Smooth muscle cell (in vitro differentiated cells): ENCODE data around the gene ZNF423. TPM values are rescaled to one million over a fixed set of nuclear protein-coding genes. Genes with fewer than 3 reads are reported as not detected.

Source experiments
- DNase-seq: peaks from one replicate; lab custom pipeline; 2025; ENCODE audit not compliant: unreplicated experiment; lab: John Stamatoyannopoulos, UW
- H2AFZ ChIP-seq: fragments of 200-600 bp; sonication (generic); 2 replicates; pipeline ENCODE4 v1.6.0; 2016; ENCODE audit warnings: antibody characterized with exemption, low read depth, mild to moderate bottlenecking
- H3F3A ChIP-seq: fragments of 200-600 bp; sonication (generic); 2 replicates; pipeline ENCODE4 v1.6.0; 2017; ENCODE audit warnings: antibody characterized with exemption, low read depth
- H3K27ac ChIP-seq: fragments of 200-600 bp; sonication (generic); 2 replicates; pipeline ENCODE4 v1.5.1; 2016; ENCODE audit warnings: low read depth, mild to moderate bottlenecking
- H3K27me3 ChIP-seq: fragments of 200-600 bp; sonication (generic); 2 replicates; pipeline ENCODE4 v1.6.1; 2016; ENCODE audit warnings: low read depth, mild to moderate bottlenecking
- H3K36me3 ChIP-seq: fragments of 200-600 bp; sonication (generic); 2 replicates; pipeline ENCODE4 v1.5.1; 2016; ENCODE audit warnings: low read depth
- H3K4me1 ChIP-seq: fragments of 200-600 bp; sonication (generic); 2 replicates; pipeline ENCODE4 v1.5.1; 2016; ENCODE audit warnings: low read depth
- H3K4me2 ChIP-seq: fragments of 200-600 bp; sonication (generic); 2 replicates; pipeline ENCODE4 v1.6.0; 2016; ENCODE audit warnings: mild to moderate bottlenecking
- H3K4me3 ChIP-seq: fragments of 200-600 bp; sonication (generic); 2 replicates; pipeline ENCODE4 v1.5.1; 2016; ENCODE audit warnings: mild to moderate bottlenecking
- H3K79me2 ChIP-seq: fragments of 200-600 bp; sonication (generic); 2 replicates; pipeline ENCODE4 v1.6.0; 2016; ENCODE audit warnings: low read depth, mild to moderate bottlenecking
- H3K9ac ChIP-seq: fragments of 200-600 bp; sonication (generic); 2 replicates; pipeline ENCODE4 v1.6.0; 2016; ENCODE audit warnings: low read depth
- H3K9me3 ChIP-seq: fragments of 200-600 bp; sonication (generic); replicated peaks from 2 replicates; pipeline ENCODE4 v1.5.1; 2016; ENCODE audit warnings: low read depth
- H4K20me1 ChIP-seq: fragments of 200-600 bp; sonication (generic); 2 replicates; pipeline ENCODE4 v1.6.0; 2016; ENCODE audit warnings: low read depth
- WGBS: methylation state at CpG from one replicate; pipeline ENCODE4 v1.1.7; 2016; ENCODE audit warnings: low lambda C conversion rate; 5-methylcytosine and 5-hydroxymethylcytosine counted together
- polyA plus RNA-seq: library from polyadenylated mRNA; unstranded; fragments of >200 nt; fragmentation: Nextera tagmentation; extraction: Ambion mirVana; gene quantifications from 2 replicates; pipeline ENCODE4 v1.2.1, GENCODE V29; 2016
- total RNA-seq: library from RNA; depleted of rRNA; stranded (reverse); fragments of >200 nt; gene quantifications from 2 replicates; pipeline ENCODE4 v1.2.3, GENCODE V29; 2014
- TF ChIP-seq, protein P1 (sequence below): fragments of 200-600 bp; sonication (generic); IDR thresholded peaks from 2 replicates; pipeline ENCODE4 v1.5.1; 2017; ENCODE audit warnings: borderline replicate concordance, mild to moderate bottlenecking, antibody characterized with exemption; ENCODE audit not compliant: insufficient read depth, poor library complexity, severe bottlenecking

Gene ZNF423
- total and polyA plus RNA-seq, 2 experiments from 2014 or later: 6.9 to 7.0 TPM

DNA sequence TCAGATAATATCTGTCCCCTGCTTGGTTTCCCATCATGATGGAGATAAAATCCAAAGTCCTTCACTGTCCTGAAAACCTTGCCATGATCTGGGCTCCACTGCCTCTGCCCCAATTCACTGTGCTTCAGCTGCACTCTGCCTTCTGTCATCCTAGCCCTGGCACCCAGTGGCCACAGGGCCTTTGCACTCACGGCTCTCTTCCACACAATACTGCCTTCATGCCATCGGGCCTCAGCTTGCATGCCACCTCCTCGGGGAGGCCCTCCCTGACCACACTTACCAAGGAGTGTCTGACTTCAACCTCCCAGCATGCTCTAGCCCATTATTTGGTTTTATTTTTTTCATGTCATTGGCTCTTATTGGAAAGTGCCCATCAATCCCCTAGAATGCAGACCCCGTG is 336.2 kb downstream of the ZNF423 start:
- no peaks in the 10 kb centered on the region for H4K20me1 ChIP-seq
- no peaks in the 10 kb centered on the region for H3K79me2 ChIP-seq
- no peak overlapping the region for H3K4me3 ChIP-seq
- TF ChIP-seq, protein P1, sequence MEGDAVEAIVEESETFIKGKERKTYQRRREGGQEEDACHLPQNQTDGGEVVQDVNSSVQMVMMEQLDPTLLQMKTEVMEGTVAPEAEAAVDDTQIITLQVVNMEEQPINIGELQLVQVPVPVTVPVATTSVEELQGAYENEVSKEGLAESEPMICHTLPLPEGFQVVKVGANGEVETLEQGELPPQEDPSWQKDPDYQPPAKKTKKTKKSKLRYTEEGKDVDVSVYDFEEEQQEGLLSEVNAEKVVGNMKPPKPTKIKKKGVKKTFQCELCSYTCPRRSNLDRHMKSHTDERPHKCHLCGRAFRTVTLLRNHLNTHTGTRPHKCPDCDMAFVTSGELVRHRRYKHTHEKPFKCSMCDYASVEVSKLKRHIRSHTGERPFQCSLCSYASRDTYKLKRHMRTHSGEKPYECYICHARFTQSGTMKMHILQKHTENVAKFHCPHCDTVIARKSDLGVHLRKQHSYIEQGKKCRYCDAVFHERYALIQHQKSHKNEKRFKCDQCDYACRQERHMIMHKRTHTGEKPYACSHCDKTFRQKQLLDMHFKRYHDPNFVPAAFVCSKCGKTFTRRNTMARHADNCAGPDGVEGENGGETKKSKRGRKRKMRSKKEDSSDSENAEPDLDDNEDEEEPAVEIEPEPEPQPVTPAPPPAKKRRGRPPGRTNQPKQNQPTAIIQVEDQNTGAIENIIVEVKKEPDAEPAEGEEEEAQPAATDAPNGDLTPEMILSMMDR: no peak
- no peak overlapping the region for H3K9ac ChIP-seq
- H3K27ac ChIP-seq: no peak overlapping the region
- no peak overlapping the region for H2AFZ ChIP-seq
- no peaks in the 10 kb centered on the region for H3F3A ChIP-seq
- no peak overlapping the region for H3K4me2 ChIP-seq
- H3K36me3 ChIP-seq: no peaks in the 10 kb centered on the region
- no peak for DNase-seq
- no peaks in the 10 kb centered on the region for H3K27me3 ChIP-seq
- WGBS: 92% methylated on average over 4 of the region's 4 CpGs
- H3K9me3 ChIP-seq: no peaks in the 10 kb centered on the region
- H3K4me1 ChIP-seq: no peaks in the 10 kb centered on the region

DNA sequence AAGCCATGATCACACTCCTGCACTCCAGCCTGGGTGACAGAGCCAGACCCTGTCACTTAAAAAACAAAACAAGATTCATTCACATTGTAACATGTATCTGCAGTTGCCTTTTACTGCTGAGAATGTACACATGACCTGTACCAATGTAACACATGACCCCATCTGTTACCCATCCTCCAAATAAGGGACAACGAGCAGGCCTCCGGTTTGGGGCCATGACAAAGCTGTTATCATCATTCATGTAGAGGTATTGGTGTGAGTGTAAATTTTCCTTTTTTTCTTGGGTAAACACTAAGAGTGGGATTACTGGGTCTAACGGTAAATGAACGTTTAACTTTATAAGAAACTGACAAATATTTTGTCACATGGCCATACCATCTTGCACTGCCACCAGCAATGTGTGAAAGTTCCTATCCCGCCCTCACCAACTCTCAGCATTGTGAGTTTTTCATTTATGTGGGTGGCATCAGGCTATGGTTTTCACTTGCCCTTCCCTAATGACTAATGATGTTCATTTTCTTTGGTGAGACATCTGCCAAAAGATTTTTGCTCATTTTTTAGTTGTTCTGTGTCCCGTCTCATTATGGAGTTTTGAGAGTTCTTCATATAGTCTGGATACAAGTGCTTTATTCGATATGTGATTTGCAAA is 336.8 kb downstream of the ZNF423 start:
- Histone ChIP-seq H3K4me2 (no peak overlapping the region), H3K36me3 (no peaks in the 10 kb centered on the region), H4K20me1 (no peaks in the 10 kb centered on the region), H3K4me3 (no peak overlapping the region), H3K27ac (no peak overlapping the region), H3K9ac (no peak overlapping the region), H3K9me3 (no peaks in the 10 kb centered on the region), H2AFZ (no peak overlapping the region), H3K27me3 (no peaks in the 10 kb centered on the region), H3K79me2 (no peaks in the 10 kb centered on the region), H3K4me1 (no peaks in the 10 kb centered on the region), H3F3A (no peaks in the 10 kb centered on the region)
- TF ChIP-seq, protein P1: no peak
- no peak for DNase-seq
- WGBS: 95% methylated on average over 7 of the region's 7 CpGs

DNA sequence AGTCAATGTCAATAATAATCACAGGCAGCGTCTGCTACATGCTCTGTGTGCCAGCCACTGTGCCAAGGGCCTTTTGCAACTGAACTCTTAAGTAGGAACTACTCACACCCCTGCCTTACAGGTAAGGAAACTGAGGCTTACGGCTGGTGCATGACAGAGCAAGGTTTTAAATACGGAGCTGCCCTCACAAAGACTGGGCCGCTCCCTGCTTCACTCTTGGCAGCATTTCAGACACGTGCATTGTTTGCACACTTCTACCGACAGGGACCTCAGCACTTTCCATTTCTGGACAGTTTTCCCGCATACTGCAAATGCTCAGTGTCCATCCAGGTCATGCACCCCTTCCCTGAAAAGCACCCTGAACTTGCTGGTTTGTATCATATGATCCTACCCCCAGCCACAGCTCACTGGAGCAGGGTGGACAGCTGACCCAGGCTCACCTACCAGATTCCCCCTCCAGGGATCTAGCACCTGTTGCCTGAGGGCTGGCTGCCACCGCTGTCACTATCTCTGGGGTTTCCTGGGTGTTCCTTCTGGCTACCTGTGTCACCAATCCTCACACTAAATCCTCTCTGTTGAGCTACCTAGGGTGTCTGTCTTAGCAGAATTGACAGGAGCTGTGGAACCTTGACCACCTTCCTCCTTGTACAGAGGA is 339.4 kb downstream of the ZNF423 start:
- Histone ChIP-seq H2AFZ (no peak overlapping the region), H3K36me3 (no peaks in the 10 kb centered on the region), H3K4me1 (no peaks in the 10 kb centered on the region), H3K9ac (no peak overlapping the region), H3K27ac (no peak overlapping the region), H3K9me3 (no peaks in the 10 kb centered on the region), H3F3A (no peaks in the 10 kb centered on the region), H3K79me2 (no peaks in the 10 kb centered on the region), H4K20me1 (no peaks in the 10 kb centered on the region), H3K4me3 (no peak overlapping the region), H3K4me2 (no peak overlapping the region), H3K27me3 (no peaks in the 10 kb centered on the region)
- WGBS: 97% methylated on average over 8 of the region's 8 CpGs
- DNase-seq: no peak
- TF ChIP-seq, protein P1: no peak

DNA sequence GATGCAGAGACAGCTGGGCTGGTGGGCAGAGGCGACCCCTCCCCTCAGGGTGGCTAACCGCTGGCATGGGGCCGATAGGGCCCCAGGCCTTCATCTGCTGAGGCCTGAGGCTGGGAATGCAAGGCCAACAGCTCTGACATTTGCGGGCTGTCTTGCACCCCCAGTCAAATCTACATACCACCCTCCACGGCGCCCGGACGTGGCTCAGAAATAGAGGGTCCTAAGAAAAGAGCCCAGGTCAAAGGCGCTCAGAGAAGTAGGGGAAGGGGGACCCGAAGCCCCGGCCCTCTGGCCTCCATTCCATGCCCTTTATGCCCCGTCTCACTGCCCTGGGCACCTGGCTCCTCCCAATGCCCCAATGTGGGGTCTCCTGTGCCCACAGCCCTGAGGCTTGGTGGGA is 340.1 kb downstream of the ZNF423 start:
- DNase-seq: no peak
- no peak overlapping the region for H3K4me3 ChIP-seq
- H3K4me1 ChIP-seq: no peaks in the 10 kb centered on the region
- H4K20me1 ChIP-seq: no peaks in the 10 kb centered on the region
- H3K36me3 ChIP-seq: no peaks in the 10 kb centered on the region
- 99% methylated on average over 12 of the region's 12 CpGs for WGBS
- H3K4me2 ChIP-seq: no peak overlapping the region
- no peaks in the 10 kb centered on the region for H3K79me2 ChIP-seq
- no peak overlapping the region for H3K27ac ChIP-seq
- H3F3A ChIP-seq: no peaks in the 10 kb centered on the region
- H3K27me3 ChIP-seq: no peaks in the 10 kb centered on the region
- H3K9me3 ChIP-seq: no peaks in the 10 kb centered on the region
- H3K9ac ChIP-seq: no peak overlapping the region
- TF ChIP-seq, protein P1: no peak
- no peak overlapping the region for H2AFZ ChIP-seq
